Measurements from ENCODE around the gene MAP1LC3A.
"Not testable (repeated sequence)": the region's sequence is repeated elsewhere in the genome, so short reads cannot be mapped to it uniquely, and the experiment has no call there.

The MAP1LC3A gene

DNA sequence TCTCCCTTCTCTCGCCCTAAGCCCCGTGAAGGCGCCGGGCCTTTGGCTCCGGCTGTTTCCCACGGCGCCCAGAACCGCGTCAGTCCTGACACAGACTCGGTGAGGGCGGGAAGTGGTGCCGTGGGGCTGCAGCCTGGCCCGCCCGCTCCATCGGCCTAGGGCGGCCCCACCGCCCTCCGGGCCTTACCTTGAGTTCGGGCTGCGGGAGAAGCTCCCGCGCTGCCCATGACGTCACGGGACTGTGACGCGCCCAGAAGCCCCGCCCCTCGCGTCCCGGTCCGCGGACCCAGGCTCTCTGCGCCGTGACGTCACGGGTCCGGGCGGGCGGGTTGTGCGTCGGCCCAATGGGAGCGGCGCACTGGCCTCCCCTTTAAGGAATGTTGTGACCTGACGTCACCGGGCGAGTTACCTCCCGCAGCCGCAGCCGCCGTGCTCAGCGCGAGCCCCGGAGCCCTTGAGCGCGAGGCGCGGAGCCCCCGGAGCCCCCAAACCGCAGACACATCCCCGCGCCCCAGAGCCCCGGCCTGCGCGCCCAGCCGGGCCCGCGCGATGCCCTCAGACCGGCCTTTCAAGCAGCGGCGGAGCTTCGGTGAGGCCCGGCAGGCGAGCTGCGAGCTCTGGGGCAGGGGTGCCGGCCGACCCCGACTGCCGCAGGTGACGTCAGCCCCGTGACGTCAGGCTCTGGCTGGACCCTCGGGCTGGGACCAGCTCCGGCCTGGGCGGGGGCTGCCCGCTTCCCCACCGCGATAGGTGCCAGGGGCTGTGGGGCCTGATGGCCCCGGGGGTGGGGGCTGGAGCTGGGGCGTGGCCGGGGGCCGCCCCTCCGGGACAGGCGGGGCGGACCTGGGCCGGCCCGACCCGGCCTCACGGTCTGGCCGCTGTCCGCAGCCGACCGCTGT, at the start of gene MAP1LC3A:
MAP1LC3A (plus strand) TSS at position 399 of the 899 bp plus-strand sequence; CDS start at position 550, 151 bp downstream.
- DNase-seq: peak; percentile 65

DNA sequence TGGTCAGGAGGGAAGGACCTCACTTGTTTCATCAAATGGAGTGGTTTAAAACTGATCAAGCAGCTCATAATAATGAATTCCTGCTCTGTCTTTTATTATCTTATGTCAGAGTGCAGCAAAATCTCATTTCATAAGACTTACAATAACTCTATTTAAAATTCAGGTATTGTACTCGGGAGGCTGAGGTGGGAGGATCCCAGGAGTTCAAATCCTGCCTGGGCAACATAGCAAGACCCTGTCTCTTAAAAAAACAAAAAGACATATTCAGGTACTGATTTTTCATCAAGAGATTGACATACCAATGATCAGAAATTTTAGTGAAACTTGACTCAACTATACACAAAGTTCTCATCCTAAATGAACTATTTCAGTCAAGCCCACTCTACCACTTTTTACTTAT, 47.9 kb upstream of the MAP1LC3A start:
- no peak for DNase-seq

- DNase-seq: no peak
These were observed 46.6 kb upstream of the MAP1LC3A start for GRCh38 chr20:34511891-34512265.

GRCh38 chr20:34512266-34512954, 46.1 kb upstream of the MAP1LC3A start:
- no peak for DNase-seq

- no peak for DNase-seq
These were observed 45.5 kb upstream of the MAP1LC3A start for GRCh38 chr20:34512955-34513419.

GRCh38 chr20:34514034-34514433, 44.5 kb upstream of the MAP1LC3A start:
- DNase-seq: not testable (repeated sequence)

DNA sequence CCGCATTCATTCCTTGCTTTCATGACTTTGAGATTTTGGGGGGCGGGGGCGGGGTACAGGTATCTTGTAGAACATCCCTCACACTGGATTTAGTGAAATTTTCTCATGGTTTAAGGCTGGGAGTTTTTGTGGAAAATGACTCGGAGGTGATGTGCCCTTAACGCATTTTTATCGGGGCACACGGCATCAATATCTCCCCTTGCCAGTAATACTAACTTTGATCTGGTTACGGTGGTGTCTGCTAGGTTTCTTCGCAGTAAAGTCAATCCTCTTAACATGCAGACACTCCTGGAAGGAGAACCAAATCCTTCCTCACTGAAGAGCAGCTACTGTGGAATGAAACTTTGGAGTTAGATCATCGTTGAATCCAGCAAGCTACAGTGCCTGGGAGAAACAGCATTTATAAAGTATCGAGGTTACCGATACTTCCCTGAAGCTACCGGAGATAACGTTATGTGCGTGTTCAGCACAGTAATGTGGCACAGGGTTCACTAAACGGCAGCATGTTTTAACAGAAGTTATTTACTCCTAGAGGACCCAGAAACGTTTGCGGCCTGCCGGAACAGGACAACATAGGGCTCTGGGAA, 43.5 kb upstream of the MAP1LC3A start:
- DNase-seq: no peak

DNA sequence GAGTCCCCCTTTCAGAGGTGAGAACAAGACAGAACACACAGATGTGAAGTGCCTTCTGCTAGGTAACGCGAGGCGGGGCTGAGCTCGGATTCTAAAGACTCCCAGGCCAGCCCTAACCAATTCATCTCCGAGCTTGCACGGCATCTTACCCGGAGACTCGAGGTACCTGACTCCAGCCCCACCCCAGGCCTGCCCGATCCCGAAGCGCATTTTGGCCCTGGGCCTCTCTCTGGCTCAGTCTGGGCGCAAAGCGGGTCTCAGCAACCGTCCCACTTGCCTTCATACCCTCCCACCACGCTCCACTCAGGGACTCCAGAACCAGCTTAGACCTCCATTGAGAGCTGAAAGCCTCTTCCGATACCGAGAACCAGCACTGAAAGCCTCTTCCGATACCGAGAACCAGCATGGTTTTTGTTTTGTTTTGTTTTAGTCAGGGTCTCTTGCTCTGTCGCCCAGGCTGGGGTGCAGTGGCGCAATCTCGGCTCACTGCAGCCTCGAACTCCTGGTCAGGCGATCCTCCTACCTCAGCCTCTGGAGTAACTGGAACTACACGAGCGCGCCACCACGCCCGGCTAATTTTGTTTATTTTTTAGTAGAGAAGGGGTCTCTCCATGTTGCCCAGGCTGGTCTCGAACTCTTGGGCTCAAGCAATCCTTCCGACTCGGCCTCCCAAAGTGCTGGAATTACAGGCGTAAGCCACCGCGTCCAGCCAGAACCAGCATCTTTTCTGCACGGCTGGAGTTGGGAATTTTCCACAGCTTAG, 42.9 kb upstream of the MAP1LC3A start:
- DNase-seq: peak; percentile 69

GRCh38 chr20:34516247-34517113, 42.0 kb upstream of the MAP1LC3A start, which contains the start of gene DYNLRB1:
TSS of gene DYNLRB1 (plus strand) at chr20:34516422. CDS start at chr20:34516459, 37 bp downstream.
- DNase-seq: peak; percentile 89

- no peak for DNase-seq
These were observed 41.4 kb upstream of the MAP1LC3A start for GRCh38 chr20:34517114-34517505.

DNA sequence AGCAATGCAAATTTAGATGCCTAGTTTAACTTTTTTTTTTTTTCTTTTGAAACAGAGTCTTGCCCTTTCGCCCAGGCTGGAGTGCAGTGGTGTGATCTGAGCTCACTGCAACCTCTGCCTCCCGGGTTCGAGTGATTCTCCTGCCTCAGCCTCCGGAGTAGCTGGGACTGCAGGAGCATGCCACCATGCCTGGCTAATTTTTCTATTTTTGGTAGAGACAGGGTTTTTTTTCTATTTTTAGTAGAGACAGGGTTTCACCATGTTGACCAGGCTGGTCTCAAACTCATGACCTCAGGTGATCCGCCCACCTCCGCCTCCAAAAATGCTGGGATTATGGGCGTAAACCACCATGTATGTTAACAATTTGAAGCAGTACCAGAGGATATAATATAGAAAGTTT, 39.7 kb upstream of the MAP1LC3A start:
- DNase-seq: not testable (repeated sequence)

GRCh38 chr20:34519841-34520240, 38.7 kb upstream of the MAP1LC3A start:
- DNase-seq: not testable (repeated sequence)

DNA sequence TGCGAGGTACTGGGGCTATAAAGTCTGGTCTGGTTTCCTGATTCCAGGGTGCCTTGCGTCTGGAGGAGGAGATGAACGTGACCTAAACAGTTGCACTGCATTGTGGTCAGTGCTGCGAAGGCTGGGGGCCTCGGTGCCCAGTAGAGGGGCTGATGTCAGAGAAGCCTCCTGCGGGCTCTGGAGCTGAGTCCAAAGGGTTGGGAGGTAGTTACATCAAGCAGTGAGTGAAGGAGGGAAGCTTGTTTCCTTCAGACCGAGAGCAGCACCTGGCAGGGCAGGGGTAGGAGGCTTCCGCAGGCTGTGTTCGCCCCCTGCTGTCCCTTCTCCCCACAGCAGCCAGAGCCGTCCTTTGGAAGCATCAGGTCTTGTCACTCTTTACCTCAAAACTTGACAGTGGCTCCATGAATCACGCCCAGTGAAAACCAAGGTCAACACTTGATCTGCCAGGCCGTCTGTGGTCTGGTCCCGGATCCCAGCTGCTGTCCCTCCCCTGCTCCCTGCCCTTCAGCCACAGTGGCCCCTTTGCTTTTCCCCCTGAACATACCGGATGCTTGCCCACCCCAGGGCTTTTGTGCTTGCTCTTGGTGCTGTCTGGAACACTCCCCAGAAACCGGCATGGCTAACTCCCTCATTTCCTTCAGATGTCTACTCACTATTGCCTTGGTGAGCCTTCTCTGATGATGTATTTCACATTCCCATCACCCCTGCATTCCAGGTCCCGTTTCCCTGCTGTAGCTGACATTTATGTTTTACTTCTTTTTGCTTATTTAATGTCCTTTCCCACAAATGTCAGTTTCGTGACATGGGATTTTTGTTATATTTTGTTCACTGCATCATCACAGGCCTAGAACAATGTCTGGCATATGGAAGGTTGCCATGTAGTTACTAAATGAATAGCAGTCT, 35.3 kb upstream of the MAP1LC3A start:
- peak; percentile 11 for DNase-seq

DNA sequence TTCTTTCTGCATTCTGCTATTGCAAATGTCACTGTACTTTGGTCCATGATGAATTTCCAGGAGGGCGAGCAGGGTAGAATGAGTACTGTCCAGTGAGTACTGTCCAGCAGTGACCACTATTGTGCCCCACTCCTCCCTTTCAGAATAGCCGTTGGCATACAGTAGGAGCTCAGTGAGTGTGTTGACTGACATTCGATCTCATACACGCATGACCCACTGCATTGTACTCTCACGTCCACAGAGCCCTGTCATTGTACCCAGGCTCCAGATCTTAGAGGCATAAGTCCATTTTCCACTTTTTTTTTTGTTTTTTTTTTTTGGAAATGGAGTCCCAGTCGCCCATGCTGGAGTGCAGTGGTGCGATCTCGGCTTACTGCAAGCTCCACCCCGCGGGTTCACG, 34.1 kb upstream of the MAP1LC3A start:
- DNase-seq: no peak

- DNase-seq: no peak
These were observed 33.2 kb upstream of the MAP1LC3A start for GRCh38 chr20:34525342-34525708.

DNA sequence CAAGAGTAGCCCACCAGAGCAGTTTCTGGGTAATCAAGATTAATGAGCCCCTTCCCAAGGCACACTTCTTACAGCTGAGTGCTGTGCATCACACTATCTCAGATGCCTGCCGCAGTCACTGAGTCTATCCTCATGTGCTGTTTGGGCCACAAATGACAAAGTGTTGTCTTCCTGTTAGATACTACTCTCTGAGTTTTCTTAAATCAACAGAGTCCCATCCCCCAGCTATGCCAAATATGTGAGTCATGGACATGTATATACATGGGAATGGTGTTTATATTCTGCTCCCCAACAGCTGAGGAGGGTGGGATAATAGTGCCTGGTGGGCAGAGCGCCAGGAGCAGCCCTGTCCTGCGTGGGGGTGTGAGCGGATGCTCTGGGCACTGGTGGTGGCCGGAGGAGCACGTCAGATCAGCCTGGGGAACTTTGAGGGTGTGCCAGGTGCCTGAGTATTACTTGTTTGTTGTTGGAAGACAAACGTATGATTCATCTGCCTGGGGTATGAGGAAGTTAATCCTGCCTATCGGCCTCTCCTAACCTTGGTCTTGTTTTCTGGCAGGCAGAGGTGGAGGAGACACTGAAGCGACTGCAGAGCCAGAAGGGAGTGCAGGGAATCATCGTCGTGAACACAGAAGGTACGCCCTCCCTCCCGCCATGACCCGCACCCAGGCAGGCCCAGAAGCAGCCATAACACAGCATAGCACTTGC, 32.7 kb upstream of the MAP1LC3A start:
- no peak for DNase-seq

DNA sequence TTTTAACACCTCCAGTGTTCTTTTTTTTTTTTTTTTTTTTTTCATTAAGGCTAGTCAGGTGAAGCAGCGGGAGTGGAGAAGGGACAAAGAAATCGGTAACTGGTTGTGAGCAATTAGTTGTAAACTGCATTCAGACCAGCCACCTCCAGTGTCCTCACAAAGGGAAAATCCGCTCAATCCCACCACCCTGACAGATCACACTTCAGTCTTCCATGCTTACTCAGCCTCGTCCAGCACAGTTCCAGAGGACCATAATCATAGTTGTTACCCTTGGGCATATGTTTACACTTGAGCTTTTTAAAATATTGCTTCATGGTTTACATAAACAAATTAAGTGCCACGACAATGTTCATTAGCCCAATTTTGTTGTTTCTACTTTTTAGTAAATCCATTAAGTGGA, 32.1 kb upstream of the MAP1LC3A start:
- DNase-seq: no peak

DNA sequence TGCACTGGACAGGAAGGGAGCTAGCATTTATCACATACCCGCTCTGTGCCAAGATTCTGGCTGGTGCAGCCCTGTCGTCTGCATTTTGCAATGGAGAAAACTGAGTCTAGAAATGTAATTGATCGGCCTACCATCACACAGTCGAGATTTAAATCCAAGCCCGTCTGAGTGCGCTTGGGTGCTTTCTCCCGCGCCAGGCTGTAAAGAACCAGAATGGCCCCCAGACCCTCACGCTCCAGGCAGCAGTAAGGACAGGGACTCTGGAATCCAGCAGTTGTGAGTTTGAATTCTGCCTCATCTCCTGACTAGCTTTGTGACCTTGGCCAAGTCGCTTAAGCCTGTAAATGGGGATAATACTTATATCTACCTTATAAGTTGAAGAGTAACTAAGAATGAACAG, 31.5 kb upstream of the MAP1LC3A start:
- no peak for DNase-seq

DNA sequence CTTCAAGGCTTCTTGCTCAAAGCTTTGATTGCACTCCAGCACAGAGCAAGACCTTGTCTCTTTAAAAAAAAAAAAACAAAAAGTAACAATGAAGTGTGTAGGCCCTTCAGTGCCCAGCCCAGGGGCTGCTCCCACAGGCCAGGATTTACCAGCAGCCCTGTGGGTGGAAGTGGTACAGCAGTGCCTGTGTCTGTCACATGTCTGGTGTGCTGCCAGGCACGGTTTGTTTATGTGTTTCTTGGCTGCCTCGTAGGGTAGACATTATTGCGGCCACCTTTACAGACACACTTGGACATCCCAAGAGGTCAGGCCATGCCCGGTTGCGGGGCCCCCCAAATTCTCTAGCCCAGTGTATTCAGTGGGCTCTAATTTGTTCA, 29.6 kb upstream of the MAP1LC3A start:
- no peak for DNase-seq

DNA sequence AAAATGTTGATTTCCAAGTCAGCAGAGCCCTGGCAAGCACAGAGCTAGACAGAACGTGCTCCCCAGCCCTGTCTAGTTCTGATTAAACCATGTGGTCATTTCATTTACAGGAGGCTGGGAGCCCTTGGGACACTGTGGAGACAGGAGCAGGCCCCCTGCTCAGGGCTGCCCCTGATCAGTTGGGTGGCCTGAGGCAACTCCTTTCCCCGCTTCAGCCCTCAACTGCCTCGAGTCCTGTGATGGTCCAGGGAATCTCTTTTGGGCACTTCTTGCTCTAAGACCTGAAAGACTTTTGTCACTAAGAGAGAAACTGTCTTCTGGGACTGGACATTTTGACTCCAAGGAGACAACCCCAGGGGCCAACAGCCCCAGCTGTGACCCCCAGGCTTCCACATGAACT, 28.8 kb upstream of the MAP1LC3A start:
- DNase-seq: no peak
